GM21526 (cell line): ENCODE results near the gene NTSR1.

Source experiments
- ATAC-seq: cut with Tn5 transposase; IDR thresholded peaks from one replicate; pipeline ENCODE4 v1.9.1; 2021; ENCODE audit warnings: moderate library complexity; ENCODE audit not compliant: unreplicated experiment, low FRiP score

The NTSR1 gene

GRCh38 chr20:62752671-62753501 lies 44.2 kb downstream of the NTSR1 start:
- ATAC-seq, result no peak

GRCh38 chr20:62753626-62754025 lies 45.0 kb downstream of the NTSR1 start:
- ATAC-seq, result no peak

GRCh38 chr20:62754122-62754990 lies 45.7 kb downstream of the NTSR1 start:
- ATAC-seq, result no peak

- ATAC-seq, result no peak
Observed at GRCh38 chr20:62754991-62755356, 46.3 kb downstream of the NTSR1 start.

- ATAC-seq, result no peak
Observed at GRCh38 chr20:62755817-62756724, 47.4 kb downstream of the NTSR1 start.

- ATAC-seq, result no peak
Observed at GRCh38 chr20:62758226-62758912, 49.7 kb downstream of the NTSR1 start.

GRCh38 chr20:62759981-62760431 lies 51.4 kb downstream of the NTSR1 start:
- no peak for ATAC-seq

GRCh38 chr20:62760471-62760855 lies 51.8 kb downstream of the NTSR1 start:
- no peak for ATAC-seq

GRCh38 chr20:62760856-62761758 lies 52.5 kb downstream of the NTSR1 start:
- no peak for ATAC-seq

- ATAC-seq, result no peak
Observed at GRCh38 chr20:62761759-62762131, 53.1 kb downstream of the NTSR1 start.

- no peak for ATAC-seq
Observed at GRCh38 chr20:62762376-62762775, 53.7 kb downstream of the NTSR1 start.

GRCh38 chr20:62762801-62763368 lies 54.2 kb downstream of the NTSR1 start:
- no peak for ATAC-seq

- ATAC-seq, result no peak
Observed at GRCh38 chr20:62763404-62763803, 54.8 kb downstream of the NTSR1 start.

- ATAC-seq, result no peak
Observed at GRCh38 chr20:62764156-62764935, 55.7 kb downstream of the NTSR1 start.

- no peak for ATAC-seq
Observed at GRCh38 chr20:62765021-62765420, 56.4 kb downstream of the NTSR1 start.

- no peak for ATAC-seq
Observed at GRCh38 chr20:62765432-62766070, 56.9 kb downstream of the NTSR1 start.

GRCh38 chr20:62766071-62766450 lies 57.4 kb downstream of the NTSR1 start:
- ATAC-seq, result no peak

- no peak for ATAC-seq
Observed at GRCh38 chr20:62766716-62767115, 58.1 kb downstream of the NTSR1 start.
